GM21360 (cell line): ENCODE results near the gene TNNC2.
"Not testable (repeated sequence)": the region's sequence is repeated elsewhere in the genome, so short reads cannot be mapped to it uniquely, and the experiment has no call there.

Experiments
- ATAC-seq: cut with Tn5 transposase; IDR thresholded peaks from one replicate; pipeline ENCODE4 v1.9.1; 2021; ENCODE audit warnings: mild to moderate bottlenecking, moderate library complexity; ENCODE audit not compliant: unreplicated experiment

Gene TNNC2

DNA sequence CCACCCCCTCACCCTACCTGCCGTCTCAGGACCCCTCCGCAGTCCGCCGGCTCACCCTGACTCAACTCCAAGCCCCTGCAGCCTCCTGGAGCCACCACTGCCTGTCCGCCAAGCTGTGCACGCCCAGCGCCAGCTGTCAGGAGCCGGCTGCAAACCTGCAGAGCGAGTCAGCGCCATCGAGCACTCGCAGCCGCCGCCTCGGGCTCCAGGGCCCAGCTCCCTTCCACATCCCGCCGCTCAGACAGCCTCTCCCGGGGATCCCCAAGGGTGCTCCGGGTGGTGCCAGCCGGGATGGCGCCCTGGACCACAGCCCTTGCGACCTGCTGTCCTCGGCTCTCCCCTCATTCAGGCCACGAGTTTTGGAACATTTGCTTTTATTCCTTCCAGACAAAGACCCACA is 4.3 kb downstream of the TNNC2 start:
- no peak for ATAC-seq

DNA sequence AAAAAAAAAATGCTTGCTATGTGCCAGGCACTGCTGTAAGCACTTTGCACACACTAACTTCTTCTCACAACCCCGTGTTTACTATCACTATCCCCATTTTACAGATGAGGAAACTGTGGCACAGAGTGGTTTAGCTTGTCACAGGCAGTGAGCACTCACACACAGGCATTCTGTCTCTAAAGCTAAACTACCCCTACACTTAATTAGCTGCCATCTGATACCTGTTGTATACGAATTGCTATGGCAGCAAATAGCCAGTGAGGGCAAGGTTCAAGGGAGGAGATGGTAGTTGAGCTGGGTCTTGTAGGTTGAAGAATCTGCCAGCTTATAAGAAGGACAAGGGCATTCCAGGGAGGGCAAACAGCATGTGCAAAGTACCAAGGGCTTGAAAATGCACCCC is 5.2 kb downstream of the TNNC2 start:
- no peak for ATAC-seq

DNA sequence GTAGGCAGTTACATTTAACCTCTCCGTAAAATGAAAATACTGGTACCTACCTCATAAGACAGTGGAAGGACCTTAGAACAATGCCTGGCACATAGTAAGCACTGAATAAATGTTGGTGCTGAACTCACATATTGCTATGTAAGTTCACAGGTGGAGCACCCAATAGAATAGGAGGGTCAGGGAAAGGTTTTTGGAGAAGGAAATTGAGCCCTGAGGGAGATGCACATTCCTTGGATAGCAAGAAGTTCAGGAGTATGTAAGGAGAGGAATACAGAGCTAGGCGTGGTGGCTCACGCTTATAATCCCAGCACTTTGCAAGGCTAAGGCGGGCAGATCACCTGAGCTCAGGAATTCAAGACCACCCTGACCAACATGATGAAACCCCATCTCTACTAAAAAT is 7.6 kb downstream of the TNNC2 start:
- ATAC-seq = no peak

DNA sequence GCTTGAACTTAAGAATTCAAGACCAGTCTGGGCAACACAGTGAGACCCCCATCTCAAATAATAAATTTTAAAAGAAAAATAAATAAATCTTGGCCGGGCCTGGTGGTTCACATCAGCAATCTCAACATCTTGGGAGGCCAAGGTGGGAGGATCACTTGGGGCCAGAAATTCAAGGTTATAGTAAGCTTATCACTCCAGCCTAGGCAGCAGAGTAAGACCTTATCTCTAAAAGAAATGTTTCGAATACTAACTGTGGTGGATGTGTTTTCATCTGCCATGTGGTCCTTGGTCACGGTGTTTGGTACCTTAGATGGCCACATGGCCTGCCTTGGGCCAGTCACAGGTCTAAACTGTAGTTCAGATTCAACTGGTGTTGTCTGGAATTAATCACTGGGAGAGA is 8.9 kb downstream of the TNNC2 start:
- no peak for ATAC-seq

DNA sequence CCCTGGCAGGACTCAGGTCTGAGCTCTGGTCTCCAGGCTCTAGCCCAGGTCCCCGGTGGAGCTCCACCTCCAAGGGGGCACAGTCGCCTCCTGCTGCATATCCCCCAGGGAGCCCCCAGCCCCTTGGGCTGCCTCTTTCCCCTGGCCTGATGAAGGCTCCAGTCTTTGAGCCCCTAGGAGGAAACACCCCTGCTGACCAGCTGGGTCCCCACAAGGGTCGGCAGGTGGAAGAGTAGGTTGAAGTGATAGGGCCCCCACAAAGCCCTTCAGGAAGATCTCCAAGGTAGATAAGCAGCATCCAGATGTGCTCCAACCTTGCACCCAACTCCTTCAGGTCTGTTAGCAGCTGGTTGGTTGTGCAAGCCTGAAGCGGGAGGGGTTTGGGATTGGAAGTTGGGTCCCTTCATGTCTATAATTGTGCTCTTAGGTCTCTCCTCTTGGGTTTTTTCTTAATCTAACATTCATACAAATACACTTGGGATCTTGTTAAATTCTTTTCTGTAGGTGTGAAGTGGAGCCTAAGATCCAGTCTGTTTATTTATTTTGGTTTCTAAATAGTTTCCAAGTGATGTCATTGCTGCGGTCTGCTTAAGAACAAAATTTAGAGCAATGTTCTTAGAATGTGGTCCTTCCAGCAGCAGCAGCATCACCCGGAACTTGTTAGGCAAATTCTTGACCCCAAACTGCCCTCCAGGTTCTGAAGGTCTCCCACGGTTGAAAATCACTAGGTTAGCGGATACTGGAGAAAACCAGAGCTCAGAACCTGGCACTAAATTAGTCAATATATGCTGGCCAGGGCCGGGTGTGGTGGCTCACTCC is 9.5 kb downstream of the TNNC2 start:
- no peak for ATAC-seq

DNA sequence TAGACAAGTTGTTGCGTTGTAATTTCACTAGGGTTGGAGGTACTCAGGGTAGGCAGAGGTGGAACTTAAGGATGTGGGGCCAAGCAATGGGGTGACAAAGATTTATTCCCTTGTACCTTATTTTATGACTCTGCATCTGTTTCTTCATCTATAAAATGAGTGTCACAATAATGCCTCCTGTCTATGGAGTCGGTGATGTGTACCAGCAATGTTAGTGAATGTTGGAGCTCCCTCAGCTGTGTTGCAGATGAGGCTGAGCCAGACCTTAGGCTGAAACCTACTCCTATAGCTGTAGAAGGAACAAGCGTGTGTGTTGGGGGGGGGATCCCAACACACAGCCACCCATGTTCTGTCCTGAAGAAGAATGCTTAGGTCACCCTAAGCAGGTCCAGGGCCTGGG is 10.2 kb downstream of the TNNC2 start:
- no peak for ATAC-seq

DNA sequence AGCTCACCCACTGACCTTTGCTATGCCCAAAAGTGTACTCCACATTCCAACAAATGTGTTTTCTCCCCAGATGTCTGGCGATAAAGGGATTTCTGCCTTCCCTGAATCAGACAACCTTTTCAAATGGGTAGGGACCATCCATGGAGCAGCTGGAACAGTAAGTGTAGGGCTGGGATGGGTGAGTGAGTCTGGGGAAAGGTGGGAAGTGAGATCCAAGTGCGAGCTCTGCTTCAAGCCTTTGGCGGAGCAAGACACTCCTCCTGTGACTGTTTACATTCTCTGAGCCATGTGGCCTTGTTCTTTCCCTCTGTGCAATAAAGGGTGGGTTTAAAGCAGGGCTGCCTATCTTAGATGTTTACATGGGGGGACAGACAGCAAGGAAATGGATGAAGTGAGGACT is 12.8 kb downstream of the TNNC2 start:
- ATAC-seq = no peak

DNA sequence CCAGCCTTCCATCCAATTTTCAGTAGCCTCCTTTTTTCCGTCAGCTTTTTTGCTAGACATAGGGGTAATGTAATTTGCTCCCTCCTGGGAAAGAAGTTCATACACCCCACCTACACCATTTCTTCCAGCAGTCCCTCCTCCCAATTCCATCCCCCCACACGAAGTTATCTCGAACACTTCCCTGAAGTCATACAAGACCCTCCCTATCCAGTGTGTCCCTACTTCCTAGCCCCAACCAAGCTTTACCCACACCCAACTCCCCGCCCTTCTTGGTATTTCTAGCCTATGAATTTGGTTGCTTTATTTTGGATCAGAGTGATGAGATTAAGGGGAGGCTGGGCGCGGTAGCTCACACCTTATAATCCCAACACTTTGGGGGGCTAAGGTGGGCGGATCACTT is 13.6 kb downstream of the TNNC2 start:
- ATAC-seq = no peak

DNA sequence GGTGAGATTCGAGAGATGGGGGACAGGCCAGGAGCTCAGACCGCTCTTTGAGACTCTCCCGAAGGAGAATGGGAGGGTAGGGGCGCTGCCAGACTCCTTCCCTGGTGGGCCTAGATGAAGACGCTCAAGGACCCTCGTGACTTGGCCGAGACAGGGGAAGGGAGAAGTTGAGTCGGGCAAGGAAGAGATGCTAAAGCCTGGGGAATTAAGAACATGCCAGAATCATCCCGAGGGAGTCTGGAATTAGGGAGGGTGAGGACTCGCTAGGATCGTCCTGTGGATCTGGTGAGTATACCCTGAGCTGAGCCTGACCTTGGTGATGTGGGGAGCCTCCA is 14.1 kb downstream of the TNNC2 start:
- no peak for ATAC-seq

DNA sequence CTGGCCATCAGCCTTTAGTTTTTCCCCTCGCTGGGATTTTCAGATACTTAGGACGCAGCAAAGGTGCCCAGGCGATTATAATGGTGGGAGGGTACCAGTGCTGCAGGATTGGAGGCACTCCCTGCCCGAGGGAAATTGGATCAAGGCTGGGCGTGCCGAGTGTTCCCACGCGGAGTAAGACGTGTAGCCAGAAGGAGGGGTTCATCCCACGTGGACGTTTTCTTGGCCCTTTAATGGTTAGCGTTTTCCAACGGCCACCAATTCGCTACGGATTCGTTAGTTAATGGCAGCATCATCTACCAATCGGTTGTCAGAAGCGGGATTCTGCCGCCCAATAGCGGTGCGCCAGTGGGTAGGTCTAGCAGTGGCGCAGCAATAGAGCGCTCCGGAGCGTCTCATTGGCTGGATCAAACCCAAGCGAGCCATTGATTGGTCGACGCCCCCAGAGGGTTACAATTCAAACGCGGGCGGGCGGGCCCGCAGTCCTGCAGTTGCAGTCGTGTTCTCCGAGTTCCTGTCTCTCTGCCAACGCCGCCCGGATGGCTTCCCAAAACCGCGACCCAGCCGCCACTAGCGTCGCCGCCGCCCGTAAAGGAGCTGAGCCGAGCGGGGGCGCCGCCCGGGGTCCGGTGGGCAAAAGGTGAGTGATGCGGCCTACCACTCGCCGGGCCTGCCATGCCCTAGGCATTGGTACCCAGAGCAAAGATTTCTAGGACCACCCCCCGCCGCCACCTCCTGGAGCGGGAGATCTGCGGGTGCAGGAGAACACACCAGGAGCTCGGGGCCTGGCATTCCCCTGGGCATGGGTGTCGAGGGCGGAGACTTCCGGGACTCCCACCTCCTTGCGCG is 14.7 kb downstream of the TNNC2 start, which contains the start of gene UBE2C:
Gene UBE2C, plus strand, starts transcription at position 488 of the 849 bp plus-strand sequence. Its CDS starts 52 bp downstream, at position 540.
- ATAC-seq = peak; percentile 95

DNA sequence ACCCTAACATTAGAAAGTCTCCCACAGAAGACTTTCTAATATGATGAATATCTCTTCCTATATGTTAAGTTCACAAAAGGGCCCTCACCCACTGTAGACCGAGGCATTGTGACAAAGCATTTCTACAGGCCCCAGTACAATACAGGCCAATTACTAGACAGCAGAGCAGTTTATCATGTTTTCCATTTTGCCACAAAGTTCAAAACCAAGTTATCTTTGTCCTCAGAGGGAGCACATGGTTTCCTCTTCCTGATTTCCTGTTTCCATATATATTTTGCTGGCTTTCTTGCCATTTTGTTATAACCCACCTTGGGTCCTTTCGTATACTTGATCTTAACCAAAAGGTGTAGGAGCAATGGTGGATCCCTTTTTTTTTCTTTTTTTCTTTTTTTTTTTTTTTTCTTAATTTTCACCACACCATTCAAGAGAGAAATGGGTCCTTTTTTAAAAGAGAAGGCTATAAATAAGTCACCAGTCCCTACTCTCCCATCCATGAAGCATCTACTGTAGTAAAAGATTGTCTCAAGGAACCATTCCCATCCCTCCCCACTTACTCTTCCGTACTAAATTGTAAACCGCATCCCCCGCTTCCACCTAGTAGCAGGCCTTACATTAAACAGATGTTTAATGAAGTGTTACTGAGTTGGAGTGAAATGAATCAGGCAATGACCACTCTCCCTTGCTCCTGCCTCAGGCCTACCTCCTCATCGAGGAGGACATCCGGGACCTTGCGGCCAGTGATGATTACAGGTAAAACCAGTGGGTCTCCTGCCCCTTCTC is 16.7 kb downstream of the TNNC2 start:
- no peak for ATAC-seq

DNA sequence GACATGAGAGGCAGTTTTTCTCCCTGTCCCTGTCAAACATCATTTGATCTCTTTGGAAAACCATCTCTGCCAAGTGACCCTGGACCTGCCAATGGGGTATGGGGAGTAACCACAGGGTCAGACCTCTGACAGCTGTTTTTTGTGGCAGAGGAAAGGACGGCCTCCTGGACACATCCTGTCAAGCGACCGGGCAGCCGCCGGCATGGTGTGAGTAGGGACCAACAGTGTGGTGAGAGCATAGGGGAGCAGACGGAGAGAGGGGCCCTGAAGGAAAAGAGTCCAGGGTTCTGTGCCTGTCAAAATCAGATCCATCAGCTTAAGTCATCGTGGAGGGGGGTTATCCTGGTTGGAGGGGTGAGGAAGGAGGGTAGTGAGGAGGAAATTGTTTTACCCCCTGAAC is 25.3 kb downstream of the TNNC2 start:
- no peak for ATAC-seq

DNA sequence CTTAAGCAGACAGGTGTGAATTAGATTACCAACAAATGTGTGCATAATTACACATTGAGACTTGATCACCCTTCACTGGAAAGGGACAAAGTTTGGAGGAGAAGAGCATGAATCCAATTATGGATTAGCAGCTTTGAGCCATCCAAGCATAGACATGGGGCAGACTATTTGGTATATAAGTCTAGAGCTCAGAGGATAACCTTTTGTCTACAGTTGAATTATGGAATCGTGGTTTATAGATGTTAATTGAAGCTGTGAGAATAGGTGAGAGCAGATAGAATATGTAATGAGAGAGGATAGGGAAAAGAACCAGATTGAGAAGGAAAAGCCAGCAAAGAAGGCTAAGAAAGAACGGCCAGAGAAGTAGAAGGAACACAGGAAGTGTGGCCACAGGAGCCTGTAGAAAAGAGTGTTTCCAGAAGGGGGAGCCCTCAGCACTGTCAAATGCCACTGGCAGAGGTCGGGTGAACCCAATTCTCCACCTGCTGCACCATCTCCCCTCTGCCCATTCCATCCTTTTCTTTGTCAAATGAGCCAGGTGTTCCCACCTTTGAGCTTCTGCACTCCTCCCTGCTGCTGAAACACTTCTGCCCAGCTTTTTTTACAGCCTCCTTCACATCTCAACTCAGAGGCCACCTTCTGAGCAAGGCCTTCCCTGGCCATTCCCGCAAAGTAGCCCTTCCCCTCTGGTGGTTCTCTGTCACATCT is 28.0 kb downstream of the TNNC2 start:
- ATAC-seq = no peak

DNA sequence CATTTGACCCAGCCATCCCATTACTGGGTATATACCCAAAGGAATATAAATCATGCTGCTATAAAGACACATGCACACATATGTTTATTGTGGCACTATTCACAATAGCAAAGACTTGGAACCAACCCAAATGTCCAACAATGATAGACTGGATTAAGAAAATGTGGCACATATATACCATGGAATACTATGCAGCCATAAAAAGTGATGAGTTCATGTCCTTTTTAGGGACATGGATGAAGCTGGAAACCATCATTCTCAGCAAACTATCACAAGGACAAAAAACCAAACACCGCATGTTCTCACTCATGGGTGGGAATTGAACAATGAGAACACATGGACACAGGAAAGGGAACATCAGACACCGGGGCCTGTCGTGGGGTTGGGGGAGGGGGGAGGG is 29.2 kb downstream of the TNNC2 start:
- ATAC-seq = not testable (repeated sequence)

DNA sequence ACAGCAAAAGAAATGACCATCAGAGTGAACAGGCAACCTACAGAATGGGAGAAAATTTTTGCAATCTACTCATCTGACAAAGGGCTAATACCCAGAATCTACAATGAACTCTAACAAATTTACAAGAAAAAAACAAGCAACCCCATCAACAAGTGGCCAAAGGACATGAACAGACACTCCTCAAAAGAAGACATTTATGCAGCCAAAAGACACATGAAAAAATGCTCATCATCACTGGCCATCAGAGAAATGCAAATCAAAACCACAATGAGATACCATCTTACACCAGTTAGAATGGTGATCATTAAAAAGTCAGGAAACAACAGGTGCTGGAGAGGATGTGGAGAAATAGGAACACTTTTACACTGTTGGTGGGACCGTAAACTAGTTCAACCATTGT is 29.6 kb downstream of the TNNC2 start:
- ATAC-seq = not testable (repeated sequence)

DNA sequence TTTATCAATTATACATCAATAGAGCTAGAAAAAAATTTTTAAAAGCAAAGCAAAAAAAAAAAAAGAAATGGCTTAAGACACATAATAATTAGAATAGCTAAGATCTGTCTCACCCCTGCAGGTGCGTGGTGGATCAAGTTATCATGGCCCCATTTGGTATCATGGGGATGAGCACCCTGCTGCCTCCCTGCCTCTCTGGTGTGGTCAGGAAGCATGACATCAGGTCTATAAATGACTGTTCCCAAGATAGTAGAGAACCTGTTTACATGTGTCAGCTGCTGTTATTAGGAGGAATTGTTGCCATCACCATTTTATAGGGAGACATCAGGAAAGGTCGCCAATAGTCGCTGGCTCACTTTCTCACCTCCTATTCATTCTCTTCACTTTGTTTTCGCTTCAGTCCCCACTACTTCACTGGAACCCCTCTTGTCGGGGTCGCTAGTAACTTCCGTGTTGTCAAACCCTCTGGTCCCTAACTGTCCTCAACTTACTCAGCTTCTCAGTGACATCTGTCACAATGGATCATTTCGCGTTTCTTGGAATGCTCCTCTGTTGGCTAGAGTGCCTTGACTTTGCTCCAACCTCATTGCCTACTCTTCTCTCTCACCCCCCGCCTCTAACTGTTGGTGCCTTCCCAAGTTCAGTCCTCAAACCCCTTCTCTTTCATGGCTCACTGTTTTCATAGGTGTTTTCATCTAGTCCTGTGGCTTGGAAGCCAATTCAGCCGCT is 30.6 kb downstream of the TNNC2 start:
- no peak for ATAC-seq

DNA sequence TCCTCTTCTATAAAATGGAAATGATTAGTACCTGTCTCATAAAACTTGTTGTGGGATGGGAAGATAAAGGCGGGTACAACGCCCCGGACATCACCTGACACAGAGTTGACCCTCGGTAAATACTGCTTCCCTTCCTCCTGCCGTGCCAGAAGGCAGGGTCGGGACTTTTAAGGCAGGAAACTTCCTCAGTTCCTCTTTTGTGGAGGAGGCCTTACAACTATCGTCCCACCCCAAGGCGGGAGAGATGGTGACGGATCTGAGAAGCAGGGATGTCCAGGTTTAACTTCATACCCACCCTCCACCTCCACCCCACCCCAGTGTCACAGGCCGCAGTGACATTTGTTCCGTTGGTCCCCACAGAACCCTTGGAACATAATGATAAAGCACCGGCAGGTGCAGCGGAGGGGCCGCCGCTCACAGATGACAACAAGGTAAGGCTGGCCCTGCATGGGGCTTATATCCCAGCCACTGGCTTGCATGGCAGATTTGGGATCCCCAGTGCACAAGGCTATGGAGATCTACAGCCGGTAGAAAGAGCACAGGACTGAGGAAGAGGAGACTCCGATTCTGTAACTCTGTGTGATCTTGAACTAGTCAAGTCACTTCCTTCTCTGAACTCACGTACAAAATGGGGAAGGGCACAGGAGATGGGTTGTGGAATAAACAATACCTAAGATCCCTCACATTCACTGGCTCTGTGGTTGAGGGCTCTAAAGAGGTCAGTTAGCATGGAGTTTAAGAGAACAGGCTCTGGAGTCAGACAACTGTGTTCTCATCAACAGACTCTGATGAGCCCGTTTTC is 34.6 kb downstream of the TNNC2 start:
- ATAC-seq = peak; percentile 22

DNA sequence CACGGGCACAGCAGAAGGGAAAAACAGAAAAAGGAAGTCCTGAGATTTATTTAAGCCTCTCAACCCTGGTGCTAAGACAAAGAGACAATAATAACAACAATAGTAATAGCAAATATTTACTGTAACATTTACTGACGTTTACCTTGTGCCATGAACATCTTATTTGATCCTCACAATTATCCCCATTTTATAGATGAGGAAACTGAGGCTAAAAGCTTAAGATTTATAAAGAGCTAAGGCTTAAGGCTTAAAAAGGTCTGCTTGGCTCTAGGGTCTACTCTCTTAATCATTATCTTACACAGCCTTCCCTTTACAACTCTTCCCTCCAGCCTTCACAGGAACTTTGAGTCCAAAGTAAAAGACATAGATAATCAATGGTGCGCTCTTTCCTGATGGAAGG is 38.8 kb downstream of the TNNC2 start:
- no peak for ATAC-seq

DNA sequence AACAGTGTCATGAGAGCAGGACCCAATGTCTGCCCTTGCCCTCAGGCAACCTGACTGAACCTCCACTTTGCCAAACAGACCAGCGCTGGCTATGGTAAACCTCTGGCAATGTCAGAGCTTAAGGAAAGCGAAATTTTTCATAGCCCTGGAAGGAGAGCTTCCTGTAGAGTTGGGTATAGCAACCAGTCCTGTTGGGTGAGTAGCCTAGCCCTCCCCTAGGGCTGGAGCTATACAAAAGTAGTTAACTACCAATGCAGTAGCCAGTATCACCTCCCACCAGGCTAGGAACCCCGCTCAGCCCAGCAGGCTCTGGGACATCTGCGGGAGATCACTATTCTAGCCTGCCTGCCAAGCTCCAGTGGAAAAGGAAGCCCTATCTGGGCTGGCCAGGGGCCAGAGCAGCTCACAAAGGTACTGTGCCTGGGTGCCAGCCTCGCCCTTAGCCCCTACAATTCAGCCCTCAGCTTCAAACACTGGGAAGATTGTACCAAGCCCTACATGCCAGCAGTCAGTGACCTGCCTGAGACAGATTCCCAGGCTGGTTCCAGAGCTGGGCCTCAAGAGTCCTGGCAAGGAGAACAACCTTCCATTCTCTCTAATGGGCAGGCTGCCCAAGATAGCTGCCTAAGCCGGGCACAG is 43.3 kb downstream of the TNNC2 start:
- ATAC-seq = no peak
